IMR-90 (cell line): ENCODE results near the gene GRM5. TPM values are rescaled to one million over a fixed set of nuclear protein-coding genes. Genes with fewer than 3 reads are reported as not detected.

Experiments used
- ATAC-seq: fragments of 200-7000 bp; cut with Tn5 transposase; 2 replicates; pipeline ENCODE4 v1.9.1; 2020; ENCODE audit warnings: low read depth, mild to moderate bottlenecking, moderate library complexity
- BruUV-seq: library from RNA; stranded (reverse); fragments of 400-500 nt; replicated peaks from 2 replicates; lab custom pipeline; 2021; lab: Mats Ljungman, UMichigan
- CTCF ChIA-PET: fragments of 300-600 bp; formaldehyde crosslinking; extraction: SDS; loops from one replicate; lab custom pipeline; 2021; ENCODE audit warnings: antibody characterized with exemption; lab: Yijun Ruan, JAX
- POLR2A ChIA-PET: fragments of 300-600 bp; sonication (Branson Sonifier 250); formaldehyde crosslinking; loops from one replicate; lab custom pipeline; 2022; ENCODE audit warnings: antibody characterized with exemption; ENCODE audit not compliant: unreplicated experiment; lab: Charles Lee
- DNase-seq: peaks from one replicate; pipeline ENCODE4 v3.0.0; 2013
- H2AFZ ChIP-seq: replicated peaks from 2 replicates; pipeline ENCODE3; 2013; ENCODE audit warnings: low read length, mild to moderate bottlenecking; ENCODE audit not compliant: poor library complexity
- H2AK5ac ChIP-seq: 2 replicates; pipeline ENCODE4 v1.6.1; 2013; ENCODE audit warnings: low read depth, low read length, inconsistent platforms
- H2AK9ac ChIP-seq: replicated peaks from 2 replicates; pipeline ENCODE3; 2013; ENCODE audit warnings: mild to moderate bottlenecking, low read depth, low read length, moderate library complexity; ENCODE audit not compliant: poor library complexity
- H2BK120ac ChIP-seq: 2 replicates; pipeline ENCODE4 v1.6.1; 2013; ENCODE audit warnings: low read depth, low read length, inconsistent platforms
- H2BK15ac ChIP-seq: 3 replicates; pipeline ENCODE4 v1.6.1; 2013; ENCODE audit warnings: low read depth, low read length, inconsistent platforms
- H2BK20ac ChIP-seq: 2 replicates; pipeline ENCODE4 v1.6.1; 2013; ENCODE audit warnings: low read depth, mild to moderate bottlenecking, inconsistent platforms, low read length, moderate library complexity
- H2BK5ac ChIP-seq: 2 replicates; pipeline ENCODE4 v1.6.1; 2013; ENCODE audit warnings: mild to moderate bottlenecking, low read depth, low read length, inconsistent platforms; ENCODE audit not compliant: poor library complexity, severe bottlenecking
- H3K14ac ChIP-seq: replicated peaks from 2 replicates; pipeline ENCODE4 v1.6.1; 2013; ENCODE audit warnings: low read depth, low read length, inconsistent platforms
- H3K18ac ChIP-seq: 2 replicates; pipeline ENCODE4 v1.6.1; 2013; ENCODE audit warnings: low read depth, low read length, control low read depth
- H3K23ac ChIP-seq: 2 replicates; pipeline ENCODE4 v1.6.1; 2013; ENCODE audit warnings: low read depth, low read length, inconsistent platforms
- H3K27ac ChIP-seq: 2 replicates; pipeline ENCODE4 v1.5.1; 2013; ENCODE audit warnings: mild to moderate bottlenecking, control low read depth, low read length; ENCODE audit not compliant: insufficient read depth
- H3K27me3 ChIP-seq: 2 replicates; pipeline ENCODE4 v1.6.1; 2013; ENCODE audit warnings: low read length; ENCODE audit not compliant: control insufficient read depth, insufficient read depth
- H3K36me3 ChIP-seq: 2 replicates; pipeline ENCODE4 v1.6.1; 2013; ENCODE audit warnings: low read length, mixed read lengths; ENCODE audit not compliant: control insufficient read depth, insufficient read depth
- H3K4ac ChIP-seq: 2 replicates; pipeline ENCODE4 v1.6.1; 2013; ENCODE audit warnings: low read depth, low read length, inconsistent platforms
- H3K4me1 ChIP-seq: 2 replicates; pipeline ENCODE4 v1.6.1; 2013; ENCODE audit warnings: low read length, mixed read lengths; ENCODE audit not compliant: control insufficient read depth, insufficient read depth
- H3K4me2 ChIP-seq: 2 replicates; pipeline ENCODE4 v1.6.1; 2013; ENCODE audit warnings: low read depth, mild to moderate bottlenecking, control low read depth, low read length, moderate library complexity
- H3K4me3 ChIP-seq: 2 replicates; pipeline ENCODE4 v1.5.1; 2013; ENCODE audit warnings: low read depth, mild to moderate bottlenecking, control low read depth, low read length, moderate library complexity; ENCODE audit not compliant: insufficient read depth
- H3K56ac ChIP-seq: 2 replicates; pipeline ENCODE4 v1.6.1; 2013; ENCODE audit warnings: low read length, inconsistent platforms; ENCODE audit not compliant: insufficient read depth; ENCODE audit errors: extremely low read depth
- H3K79me1 ChIP-seq, 2 experiments: 2 replicates each; pipeline ENCODE4 v1.6.1; 2013; ENCODE audit warnings: low read length in 2 of 2, inconsistent platforms in 1 of 2, low read depth in 1 of 2
- H3K9ac ChIP-seq: 2 replicates; pipeline ENCODE4 v1.6.1; 2013; ENCODE audit warnings: low read depth, low read length, control low read depth
- H3K9me1 ChIP-seq: 2 replicates; pipeline ENCODE4 v1.6.1; 2013; ENCODE audit warnings: low read length, inconsistent platforms; ENCODE audit not compliant: insufficient read depth
- H3K9me3 ChIP-seq: 2 replicates; pipeline ENCODE4 v1.6.1; 2013; ENCODE audit warnings: low read length; ENCODE audit not compliant: control insufficient read depth, insufficient read depth
- H4K20me1 ChIP-seq: 2 replicates; pipeline ENCODE4 v1.6.1; 2013; ENCODE audit warnings: low read length, inconsistent platforms; ENCODE audit not compliant: insufficient read depth
- H4K5ac ChIP-seq: 2 replicates; pipeline ENCODE4 v1.6.1; 2013; ENCODE audit warnings: mild to moderate bottlenecking, low read depth, low read length, control low read depth
- H4K8ac ChIP-seq, 2 experiments: 2 replicates each; pipeline ENCODE4 v1.6.1; 2013; ENCODE audit warnings: low read depth in 2 of 2, low read length in 2 of 2, control low read depth in 1 of 2, inconsistent platforms in 1 of 2
- H4K91ac ChIP-seq: 2 replicates; pipeline ENCODE4 v1.6.1; 2013; ENCODE audit warnings: low read depth, low read length, inconsistent platforms; ENCODE audit not compliant: insufficient read depth
- BHLHE40 ChIP-seq: fragments of 150-350 bp; IDR thresholded peaks from 2 replicates; pipeline ENCODE4 v1.6.1; 2016; ENCODE audit warnings: mild to moderate bottlenecking, low read depth, low read length
- CEBPB ChIP-seq: IDR thresholded peaks from 2 replicates; pipeline ENCODE4 v1.6.1; 2012; ENCODE audit warnings: low read depth, low read length, improper control_type of control experiment
- CHD1 ChIP-seq: IDR thresholded peaks from 2 replicates; pipeline ENCODE4 v1.6.1; 2012; ENCODE audit warnings: low read depth, low read length, improper control_type of control experiment
- FOS ChIP-seq: fragments of 150-350 bp; IDR thresholded peaks from 2 replicates; pipeline ENCODE4 v1.6.1; 2016; ENCODE audit warnings: low read depth, low read length
- MAZ ChIP-seq: IDR thresholded peaks from 2 replicates; pipeline ENCODE4 v1.6.1; 2012; ENCODE audit warnings: low read depth, mild to moderate bottlenecking, low read length, improper control_type of control experiment, moderate library complexity, borderline replicate concordance
- MXI1 ChIP-seq: IDR thresholded peaks from 2 replicates; pipeline ENCODE4 v1.6.1; 2012; ENCODE audit warnings: low read depth, mild to moderate bottlenecking, low read length, moderate library complexity, borderline replicate concordance
- NFE2L2 ChIP-seq: fragments of 150-350 bp; IDR thresholded peaks from 2 replicates; pipeline ENCODE4 v1.6.1; 2016; ENCODE audit warnings: low read depth, mild to moderate bottlenecking, low read length
- POLR2A ChIP-seq: IDR thresholded peaks from 2 replicates; pipeline ENCODE4 v1.6.1; 2012; ENCODE audit warnings: mild to moderate bottlenecking, low read depth, low read length
- RCOR1 ChIP-seq: IDR thresholded peaks from 2 replicates; pipeline ENCODE4 v1.6.1; 2012; ENCODE audit warnings: mild to moderate bottlenecking, low read length, improper control_type of control experiment; ENCODE audit not compliant: insufficient replicate concordance
- RFX5 ChIP-seq: IDR thresholded peaks from 2 replicates; pipeline ENCODE4 v1.8.0; 2012; ENCODE audit warnings: low read depth, mild to moderate bottlenecking, low read length, moderate library complexity
- WGBS, 2 experiments: methylation state at CpG; one replicate each; pipeline versions ENCODE4 v1.1.5 to v1.1.7; 2013; ENCODE audit warnings: missing lambda C conversion rate in 2 of 2; ENCODE audit not compliant: insufficient read length in 1 of 2; ENCODE audit errors: extremely low coverage in 2 of 2; 5-methylcytosine and 5-hydroxymethylcytosine counted together
- dilution Hi-C: fragments of 300-500 bp; cut with HindIII; formaldehyde crosslinking; loops from one replicate; pipeline ENCODE4 v1.14.3; 2018; ENCODE audit warnings: low sequenced_read_pairs; ENCODE audit not compliant: unreplicated experiment
- in situ Hi-C: fragments of 300-500 bp; cut with MboI; formaldehyde crosslinking; loops from 3 replicates; pipeline ENCODE4 v1.14.3; 2019; ENCODE audit warnings: low sequenced_read_pairs, inconsistent platforms, mixed read lengths
- intact Hi-C: fragments of 100-400 bp; cut with micrococcal nuclease; formaldehyde crosslinking; loops from 2 replicates; pipeline ENCODE4 v1.10.0; 2022
- polyA plus RNA-seq, 3 experiments: library from polyadenylated mRNA; depleted of rRNA; stranded (reverse); fragments of >200 nt; gene quantifications; 2 replicates each; pipeline ENCODE4 v1.2.3, GENCODE V29; 2012; ENCODE audit warnings: low replicate concordance in 1 of 3
- total RNA-seq: library from RNA; depleted of rRNA; stranded (reverse); fragments of >200 nt; gene quantifications from 2 replicates; pipeline ENCODE4 v1.2.3, GENCODE V29; 2012
- TF ChIP-seq, protein P1 (sequence below): fragments of 150-350 bp; IDR thresholded peaks from 2 replicates; pipeline ENCODE4 v1.6.1; 2016; ENCODE audit warnings: low read depth, mild to moderate bottlenecking, low read length, moderate library complexity, borderline replicate concordance

GRM5 gene
- total and polyA plus RNA-seq, 2 of the 4 experiments (the other 2 are of a cell fraction), result under 0.01 TPM

DNA sequence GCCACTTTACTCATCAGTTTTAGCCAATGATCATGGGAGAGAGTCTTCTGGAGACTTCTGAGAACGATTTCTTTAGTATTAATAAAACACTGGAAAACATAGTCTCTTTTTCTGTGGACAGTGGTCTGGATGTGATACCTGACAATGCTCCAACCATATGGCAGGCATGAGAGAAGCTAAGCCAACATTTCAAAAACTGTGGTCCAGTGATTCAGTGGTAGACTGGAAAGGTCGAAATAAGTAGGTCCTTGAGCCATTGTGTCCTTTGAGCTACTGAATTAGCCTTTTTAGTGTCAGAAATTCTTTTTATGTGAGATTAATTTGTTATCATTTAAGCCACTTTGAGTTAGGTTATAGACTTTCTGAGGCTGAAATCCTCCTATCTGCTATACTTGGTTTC is 530.5 kb downstream of the GRM5 start:
- Histone ChIP-seq H3K23ac (peak overlapping the region; percentile 99), H3K36me3 (no peaks in the 10 kb centered on the region), H2BK120ac (peak overlapping the region; percentile 100), H3K9ac (0 out of 2 replicates have a peak overlapping the region, but pooled peaks have one; percentile 19), H2BK5ac (peak overlapping the region; percentile 96), H4K5ac (peak overlapping the region; percentile 99), H2BK20ac (peak overlapping the region; percentile 100), H3K9me3 (no peaks in the 10 kb centered on the region), H3K27ac (peak overlapping the region; percentile 97), H2AFZ (no peak overlapping the region), H2AK9ac (no peak overlapping the region), H3K27me3 (no peaks in the 10 kb centered on the region), H3K4me2 (peak overlapping the region; percentile 18; the same call in 1 of the 2 replicates), H2AK5ac (peak overlapping the region; percentile 98), H2BK15ac (peak overlapping the region; percentile 96), H3K4ac (peak overlapping the region; percentile 99), H3K4me1 (peaks cover 8% of the 10 kb centered on the region), H3K79me1 (no peaks in the 10 kb centered on the region), H3K56ac (peak overlapping the region; percentile 94), H3K9me1 (no peaks in the 10 kb centered on the region), H3K18ac (peak overlapping the region; percentile 100), H3K14ac (peak overlapping the region; percentile 99), H4K8ac (peak overlapping the region; percentile 78 to 90), H3K4me3 (no peak overlapping the region), H4K91ac (peak overlapping the region; percentile 95), H4K20me1 (no peaks in the 10 kb centered on the region)
- no TSS peak for BruUV-seq
- intact Hi-C loops (loop anchor here (2.0 kb wide), 2 partner anchors 14 to 50 kb away; no protein-coding TSS in a partner anchor), dilution Hi-C loops (loop anchor here (25.0 kb wide), 1 partner anchor 523 kb away; no protein-coding TSS in a partner anchor), in situ Hi-C loops (loop anchor here (25.0 kb wide), 2 partner anchors 223 to 523 kb away; no protein-coding TSS in a partner anchor)
- ChIA-PET POLR2A (interaction anchor here (2.0 kb wide), 1 partner anchor 215 kb away, joined by 4 read pairs; no protein-coding TSS in a partner anchor), CTCF (interaction anchor here (0.6 kb wide), 1 partner anchor 41 kb away, joined by 3 read pairs; no protein-coding TSS in a partner anchor)
- no peak; the same call in 1 of the 2 replicates for ATAC-seq
- TF ChIP-seq, protein P1, sequence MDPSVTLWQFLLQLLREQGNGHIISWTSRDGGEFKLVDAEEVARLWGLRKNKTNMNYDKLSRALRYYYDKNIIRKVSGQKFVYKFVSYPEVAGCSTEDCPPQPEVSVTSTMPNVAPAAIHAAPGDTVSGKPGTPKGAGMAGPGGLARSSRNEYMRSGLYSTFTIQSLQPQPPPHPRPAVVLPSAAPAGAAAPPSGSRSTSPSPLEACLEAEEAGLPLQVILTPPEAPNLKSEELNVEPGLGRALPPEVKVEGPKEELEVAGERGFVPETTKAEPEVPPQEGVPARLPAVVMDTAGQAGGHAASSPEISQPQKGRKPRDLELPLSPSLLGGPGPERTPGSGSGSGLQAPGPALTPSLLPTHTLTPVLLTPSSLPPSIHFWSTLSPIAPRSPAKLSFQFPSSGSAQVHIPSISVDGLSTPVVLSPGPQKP, result no peak
- no peak for TF ChIP-seq FOS
- TF ChIP-seq NFE2L2, result no peak
- TF ChIP-seq BHLHE40, result no peak
- no peak for TF ChIP-seq RFX5
- TF ChIP-seq POLR2A, result no peak
- TF ChIP-seq CHD1, result no peak
- TF ChIP-seq RCOR1, result no peak
- no peak for TF ChIP-seq MAZ
- no peak for TF ChIP-seq CEBPB
- no peak for TF ChIP-seq MXI1
- DNase-seq, result peak; percentile 42
- no CpG with 5 or more reads among the region's 2 CpGs for WGBS, 2 experiments
